Omental fat pad (tissue), 4 donors: ENCODE measurements around the gene KPNA1. TPM values are rescaled to one million over a fixed set of nuclear protein-coding genes. Genes with fewer than 3 reads are reported as not detected.

Experiments used
- ATAC-seq: fragments of 150-250 bp; one replicate; pipeline ENCODE4 v1.9.1; 2016; ENCODE audit warnings: mild to moderate bottlenecking, moderate library complexity; ENCODE audit not compliant: low FRiP score
- DNase-seq: peaks from one replicate; pipeline ENCODE4 v3.0.0-alpha.2; 2019; ENCODE audit warnings: low spot score
- total RNA-seq, 4 donors: library from RNA; depleted of rRNA; stranded (reverse); fragments of >200 nt; gene quantifications; one replicate each; pipeline ENCODE4 v1.1.0, GENCODE V29; 2016
- TF ChIP-seq, protein P1 (sequence below), 3 donors: fragments of 450-650 bp; IDR thresholded peaks; one replicate each; pipeline ENCODE4 v1.5.1; 2016 to 2017; ENCODE audit warnings: antibody characterized with exemption in 3 of 3, mild to moderate bottlenecking in 3 of 3, moderate library complexity in 2 of 3

The KPNA1 gene
- total RNA-seq, 4 donors from 2014 or later = 31.1 to 60.8 (median 46.7) TPM

DNA sequence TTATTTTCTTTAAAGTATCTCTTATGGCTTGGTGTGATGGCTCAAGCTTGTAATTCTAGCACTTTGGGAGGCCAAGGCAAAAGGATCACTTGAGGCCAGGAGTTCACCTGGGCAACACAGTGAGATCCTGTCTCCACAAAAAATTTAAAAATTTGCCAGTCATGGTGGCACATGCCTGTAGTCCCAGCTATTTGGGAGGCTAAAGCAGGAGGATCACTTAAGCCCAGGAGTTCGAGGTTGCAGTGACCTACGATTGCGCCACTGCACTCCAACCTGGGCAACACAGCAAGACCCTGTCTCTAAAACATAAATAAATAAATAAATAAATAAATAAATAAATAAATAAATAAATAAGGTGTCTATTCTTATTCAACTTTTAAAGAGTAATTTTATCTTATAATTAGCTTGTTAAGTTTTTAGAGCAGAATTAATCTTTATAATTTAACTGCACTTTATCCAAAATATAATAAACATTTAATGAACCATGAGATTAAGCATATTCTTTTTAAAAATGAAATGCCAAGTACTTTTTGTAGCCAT is 48.0 kb downstream of the KPNA1 start:
- TF ChIP-seq, protein P1, sequence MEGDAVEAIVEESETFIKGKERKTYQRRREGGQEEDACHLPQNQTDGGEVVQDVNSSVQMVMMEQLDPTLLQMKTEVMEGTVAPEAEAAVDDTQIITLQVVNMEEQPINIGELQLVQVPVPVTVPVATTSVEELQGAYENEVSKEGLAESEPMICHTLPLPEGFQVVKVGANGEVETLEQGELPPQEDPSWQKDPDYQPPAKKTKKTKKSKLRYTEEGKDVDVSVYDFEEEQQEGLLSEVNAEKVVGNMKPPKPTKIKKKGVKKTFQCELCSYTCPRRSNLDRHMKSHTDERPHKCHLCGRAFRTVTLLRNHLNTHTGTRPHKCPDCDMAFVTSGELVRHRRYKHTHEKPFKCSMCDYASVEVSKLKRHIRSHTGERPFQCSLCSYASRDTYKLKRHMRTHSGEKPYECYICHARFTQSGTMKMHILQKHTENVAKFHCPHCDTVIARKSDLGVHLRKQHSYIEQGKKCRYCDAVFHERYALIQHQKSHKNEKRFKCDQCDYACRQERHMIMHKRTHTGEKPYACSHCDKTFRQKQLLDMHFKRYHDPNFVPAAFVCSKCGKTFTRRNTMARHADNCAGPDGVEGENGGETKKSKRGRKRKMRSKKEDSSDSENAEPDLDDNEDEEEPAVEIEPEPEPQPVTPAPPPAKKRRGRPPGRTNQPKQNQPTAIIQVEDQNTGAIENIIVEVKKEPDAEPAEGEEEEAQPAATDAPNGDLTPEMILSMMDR (IDR thresholded peaks at IDR 0.05) = no peak
- no peak for DNase-seq
- no peak for ATAC-seq

DNA sequence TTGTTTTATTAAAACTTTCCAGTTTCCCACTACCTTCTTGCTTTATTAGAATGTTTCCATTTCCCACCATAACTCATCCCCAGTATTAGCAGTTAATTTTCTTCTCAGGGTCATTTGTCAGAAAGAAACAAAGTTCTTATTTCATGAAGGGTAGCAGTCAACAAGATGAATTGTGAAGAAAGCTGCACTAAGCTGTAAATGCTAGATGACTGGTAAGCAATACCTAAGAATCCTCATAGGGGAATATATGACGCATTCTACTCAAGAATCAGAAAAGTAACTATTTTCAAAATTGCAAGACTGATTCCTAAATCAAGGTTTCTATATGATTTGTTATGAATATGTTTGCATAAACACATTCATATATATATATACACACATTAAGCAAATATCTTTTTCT is 50.1 kb downstream of the KPNA1 start:
- DNase-seq (no peak), ATAC-seq (no peak)
- TF ChIP-seq, protein P1 (IDR thresholded peaks at IDR 0.05) = no peak

DNA sequence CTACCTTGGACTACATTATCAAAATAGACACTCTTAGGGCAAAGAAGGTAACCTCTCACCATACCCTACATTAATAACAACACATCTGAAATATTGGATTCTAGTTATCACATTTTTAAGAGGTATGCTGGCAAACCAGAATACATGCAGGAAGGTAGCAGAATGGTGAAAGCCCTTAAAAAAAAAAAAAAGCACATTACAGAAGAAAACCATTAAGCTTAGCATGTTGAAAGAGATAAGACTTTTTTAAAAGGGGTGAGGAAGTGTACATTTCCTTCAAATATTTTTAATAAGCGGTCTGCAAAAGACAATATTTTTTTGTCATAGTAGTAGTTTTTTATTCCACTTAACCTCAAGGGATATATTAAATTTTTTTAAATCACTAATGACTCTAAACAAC is 52.3 kb downstream of the KPNA1 start:
- ATAC-seq = no peak
- TF ChIP-seq, protein P1 (IDR thresholded peaks at IDR 0.05) = no peak
- DNase-seq = no peak

DNA sequence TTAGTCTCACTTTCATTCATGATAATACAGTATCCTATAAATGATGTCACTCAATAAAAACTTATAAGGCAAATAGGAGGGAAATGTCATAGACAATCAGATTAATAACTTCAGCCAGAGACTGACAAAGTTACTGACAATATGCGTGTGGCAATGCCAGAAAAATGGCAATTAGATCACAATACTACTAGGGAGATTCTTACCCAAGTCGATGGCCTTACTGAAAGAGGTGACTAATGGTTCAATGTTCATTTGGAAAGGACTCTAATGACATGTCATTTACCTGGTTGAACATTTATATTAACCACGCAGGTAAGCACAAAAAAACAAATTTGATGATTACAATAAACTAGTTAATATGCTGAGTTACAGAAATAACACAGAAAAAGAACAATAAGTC is 52.9 kb downstream of the KPNA1 start:
- TF ChIP-seq, protein P1 (IDR thresholded peaks at IDR 0.05) = no peak
- DNase-seq = no peak
- ATAC-seq = no peak

DNA sequence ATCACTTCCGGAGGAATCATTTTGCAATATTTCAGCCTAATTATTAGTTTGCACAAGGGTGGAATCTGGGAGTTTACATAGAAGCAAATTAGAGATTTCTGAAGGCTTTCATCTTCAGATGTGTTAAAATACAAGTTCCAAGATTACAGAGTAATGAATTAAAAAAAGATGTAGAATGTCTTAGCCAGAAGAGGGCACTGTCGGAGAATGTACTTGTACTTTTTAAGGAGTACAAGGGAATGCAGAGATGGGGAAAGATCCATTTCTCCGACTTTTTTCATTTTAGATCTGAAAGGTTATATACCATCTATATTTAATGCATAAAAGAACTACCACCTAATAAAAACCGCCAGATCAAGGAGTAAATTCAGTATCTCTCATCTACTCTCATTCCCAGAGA is 55.7 kb downstream of the KPNA1 start:
- no peak for ATAC-seq
- no peak for DNase-seq
- TF ChIP-seq, protein P1 (IDR thresholded peaks at IDR 0.05) = no peak

DNA sequence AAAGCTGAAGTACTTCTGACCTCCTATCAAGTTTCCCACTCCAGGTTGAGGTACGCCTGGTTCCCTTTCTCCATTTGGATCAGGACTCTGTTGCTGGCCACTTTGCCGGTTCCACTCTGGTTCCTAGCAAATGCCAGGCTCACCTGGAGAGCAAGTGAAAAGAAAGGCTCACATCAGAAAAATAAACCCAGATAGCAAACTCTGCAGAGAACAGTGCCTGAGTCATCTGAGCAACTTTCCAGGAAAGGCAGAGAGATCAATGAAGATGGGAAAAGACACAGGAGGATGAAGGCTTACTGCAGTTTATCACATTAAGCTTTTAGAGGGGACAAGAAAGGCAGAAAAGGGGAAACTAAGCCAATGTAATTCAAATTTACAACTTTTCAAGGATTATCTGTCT is 57.0 kb downstream of the KPNA1 start:
- ATAC-seq (no peak), DNase-seq (no peak)
- TF ChIP-seq, protein P1 (IDR thresholded peaks at IDR 0.05) = no peak

DNA sequence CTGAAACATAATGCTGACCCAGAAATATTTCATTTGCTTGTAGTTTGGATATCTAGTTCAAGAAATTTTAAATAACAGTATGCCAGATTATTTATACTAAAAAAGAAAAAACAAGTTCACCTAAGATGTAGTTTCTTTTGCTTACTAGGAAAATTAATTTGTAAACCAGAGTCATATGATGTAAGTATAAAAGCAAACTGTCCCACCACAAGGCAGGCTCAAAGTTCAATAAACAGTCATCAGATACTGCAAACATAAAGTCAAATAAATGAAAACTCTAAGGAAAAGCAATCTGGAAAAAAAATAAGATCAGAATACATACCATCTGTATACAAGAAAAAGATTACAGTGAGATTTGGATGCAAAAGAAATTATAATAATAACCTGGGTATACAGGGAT is 58.7 kb downstream of the KPNA1 start:
- ATAC-seq (no peak), DNase-seq (no peak)
- TF ChIP-seq, protein P1 (IDR thresholded peaks at IDR 0.05) = no peak
